Measurements from ENCODE around the gene RAB29.

The RAB29 gene

DNA sequence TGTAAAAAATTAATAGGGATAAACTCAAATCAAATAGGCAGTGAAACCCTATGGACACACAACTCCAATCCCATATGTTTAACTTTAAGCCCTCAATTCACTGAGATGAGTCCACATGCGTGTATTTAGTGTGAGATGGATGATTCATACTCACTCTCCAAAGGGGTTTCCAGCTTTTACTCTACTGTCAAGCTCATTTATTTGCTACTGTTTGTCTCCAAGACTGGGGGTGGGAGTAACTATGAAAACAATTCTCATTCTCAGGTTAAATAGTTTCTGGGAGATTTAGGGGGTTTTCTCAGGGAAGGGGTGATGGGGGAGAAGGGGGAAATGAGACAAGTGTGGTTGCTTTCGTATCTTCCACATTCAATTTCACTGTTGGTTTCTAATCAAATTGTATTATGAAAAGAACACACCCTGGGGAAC lies 2.7 kb downstream of the RAB29 start:
- H3K27me3 ChIP-seq (ENCODE audit: control insufficient read depth, insufficient read depth, low read length): no peaks in the 10 kb centered on the region
- H3K9ac ChIP-seq (ENCODE audit: low read length): no peak overlapping the region
- H3K9me3 ChIP-seq (ENCODE audit: control insufficient read depth, low read length): no peaks in the 10 kb centered on the region
- H3K4me1 ChIP-seq (ENCODE audit: control insufficient read depth, insufficient read depth, low read length): no peaks in the 10 kb centered on the region
- H3K4me3 ChIP-seq (ENCODE audit: low read length): no peak overlapping the region
- no peaks in the 10 kb centered on the region for H3K36me3 ChIP-seq (ENCODE audit: control insufficient read depth, insufficient read depth, low read length)

DNA sequence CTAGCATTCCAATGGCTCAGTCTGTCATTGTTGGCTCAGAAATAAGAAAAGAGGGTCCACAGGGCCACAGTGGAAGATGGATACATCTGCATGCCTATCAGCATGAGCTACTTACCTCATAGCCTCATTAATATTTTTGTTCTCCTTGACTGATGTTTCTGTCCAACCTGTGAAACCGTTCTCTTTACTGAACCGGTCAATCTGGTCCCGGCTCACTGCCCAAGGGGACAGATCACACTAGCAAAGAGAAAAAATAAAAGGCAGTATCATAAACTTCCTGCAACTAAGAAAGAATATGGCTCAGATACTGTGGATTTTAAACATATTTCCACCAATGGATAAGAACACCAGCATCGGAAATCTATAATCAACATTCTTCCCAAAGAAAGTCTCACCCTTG lies 4.7 kb downstream of the RAB29 start:
- no peaks in the 10 kb centered on the region for H3K9me3 ChIP-seq (ENCODE audit: control insufficient read depth, low read length)

DNA sequence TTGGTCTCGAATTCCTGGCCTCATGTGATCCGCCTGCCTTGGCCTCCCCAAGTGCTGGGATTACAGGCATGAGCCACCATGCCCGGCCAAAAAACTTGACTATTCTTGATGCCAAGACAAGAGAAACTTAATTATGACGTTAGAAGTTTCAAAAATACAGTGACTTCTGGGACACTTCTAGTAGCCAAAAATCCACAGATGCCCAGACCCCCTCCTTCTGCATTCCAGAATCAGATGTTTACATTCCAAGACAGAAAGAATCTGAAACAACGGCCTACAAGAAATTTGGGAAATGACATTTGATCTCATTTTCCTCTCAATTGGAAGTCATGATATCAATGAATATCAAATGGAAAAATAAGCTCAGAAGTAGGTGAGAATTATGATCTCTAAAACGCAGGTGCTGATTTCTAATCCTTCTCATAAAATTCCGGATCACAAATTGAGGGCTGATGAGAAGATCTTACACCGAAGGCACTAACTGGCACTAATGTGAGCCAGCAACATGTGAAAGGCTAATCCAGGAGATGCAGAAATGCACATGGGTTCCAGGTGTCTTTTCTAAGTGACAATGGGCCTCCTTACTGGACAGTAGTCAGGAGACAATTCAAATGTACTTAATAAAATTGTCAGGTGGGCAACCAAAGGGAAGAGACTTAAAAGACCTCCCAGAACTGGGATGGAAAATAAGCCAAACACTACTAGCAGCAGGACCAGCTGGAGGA lies 5.5 kb downstream of the RAB29 start:
- no peaks in the 10 kb centered on the region for H3K36me3 ChIP-seq (ENCODE audit: control insufficient read depth, insufficient read depth, low read length)
- H3K4me1 ChIP-seq (ENCODE audit: control insufficient read depth, insufficient read depth, low read length): no peaks in the 10 kb centered on the region
- no peaks in the 10 kb centered on the region for H3K9me3 ChIP-seq (ENCODE audit: control insufficient read depth, low read length)

More for the DNA sequence above, 4.7 kb downstream of the RAB29 start:
- Histone ChIP-seq H3K27me3 (ENCODE audit: control insufficient read depth, insufficient read depth, low read length) (no peaks in the 10 kb centered on the region), H3K9ac (ENCODE audit: low read length) (no peak overlapping the region), H3K4me1 (ENCODE audit: control insufficient read depth, insufficient read depth, low read length) (no peaks in the 10 kb centered on the region), H3K36me3 (ENCODE audit: control insufficient read depth, insufficient read depth, low read length) (no peaks in the 10 kb centered on the region), H3K4me3 (ENCODE audit: low read length) (no peak overlapping the region)

DNA sequence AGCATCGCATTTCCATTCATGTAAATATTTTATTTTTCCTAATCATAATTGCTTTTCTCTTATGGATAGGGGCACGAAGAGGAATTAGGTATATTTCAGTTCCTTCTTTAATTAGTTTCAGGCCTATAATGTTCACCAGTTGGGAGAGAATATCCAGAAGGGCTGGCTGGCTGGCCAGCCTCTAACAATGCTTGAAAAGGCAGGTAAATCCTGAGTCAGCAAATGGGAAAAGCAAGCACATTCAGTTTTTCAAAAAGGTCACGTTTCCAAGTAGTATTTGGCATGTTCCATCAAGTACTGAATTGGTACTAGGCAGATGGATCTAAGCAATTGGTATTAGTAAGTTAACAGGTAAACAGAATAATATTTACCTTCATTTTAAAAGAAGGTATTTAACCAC lies 8.0 kb downstream of the RAB29 start:
- Histone ChIP-seq H3K4me1 (ENCODE audit: control insufficient read depth, insufficient read depth, low read length) (no peaks in the 10 kb centered on the region), H3K27me3 (ENCODE audit: control insufficient read depth, insufficient read depth, low read length) (no peaks in the 10 kb centered on the region), H3K9ac (ENCODE audit: low read length) (no peak overlapping the region), H3K4me3 (ENCODE audit: low read length) (no peak overlapping the region), H3K9me3 (ENCODE audit: control insufficient read depth, low read length) (no peaks in the 10 kb centered on the region), H3K36me3 (ENCODE audit: control insufficient read depth, insufficient read depth, low read length) (no peaks in the 10 kb centered on the region)

More for the DNA sequence above, 5.5 kb downstream of the RAB29 start:
- no peaks in the 10 kb centered on the region for H3K27me3 ChIP-seq (ENCODE audit: control insufficient read depth, insufficient read depth, low read length)
- no peak overlapping the region for H3K4me3 ChIP-seq (ENCODE audit: low read length)
- no peak overlapping the region for H3K9ac ChIP-seq (ENCODE audit: low read length)

GRCh38 chr1:205766570-205766969 lies 8.7 kb downstream of the RAB29 start:
- Histone ChIP-seq H3K36me3 (ENCODE audit: control insufficient read depth, insufficient read depth, low read length) (no peaks in the 10 kb centered on the region), H3K9ac (ENCODE audit: low read length) (no peak overlapping the region), H3K9me3 (ENCODE audit: control insufficient read depth, low read length) (no peaks in the 10 kb centered on the region), H3K4me1 (ENCODE audit: control insufficient read depth, insufficient read depth, low read length) (no peaks in the 10 kb centered on the region), H3K27me3 (ENCODE audit: control insufficient read depth, insufficient read depth, low read length) (no peaks in the 10 kb centered on the region), H3K4me3 (ENCODE audit: low read length) (no peak overlapping the region)

DNA sequence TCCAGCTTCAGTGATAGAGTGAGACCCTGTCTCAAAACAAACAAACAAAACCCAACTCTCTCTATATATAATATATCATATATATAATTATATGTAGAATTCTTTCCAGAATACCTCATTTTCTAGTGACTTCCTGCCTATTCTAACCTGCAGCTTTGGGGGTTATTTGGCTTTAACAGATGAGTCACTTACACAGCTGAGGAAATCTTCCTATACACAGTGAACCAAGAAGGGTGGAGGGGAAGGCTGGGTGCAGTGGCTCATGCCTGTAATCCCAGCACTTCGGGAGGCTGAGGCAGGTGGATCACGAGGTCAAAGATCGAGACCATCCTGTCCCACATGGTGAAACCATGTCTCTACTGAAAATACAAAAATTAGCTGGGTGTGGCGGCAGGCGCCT lies 9.2 kb downstream of the RAB29 start:
- Histone ChIP-seq H3K9me3 (ENCODE audit: control insufficient read depth, low read length) (no peaks in the 10 kb centered on the region), H3K27me3 (ENCODE audit: control insufficient read depth, insufficient read depth, low read length) (no peaks in the 10 kb centered on the region), H3K9ac (ENCODE audit: low read length) (no peak overlapping the region), H3K4me3 (ENCODE audit: low read length) (no peak overlapping the region), H3K36me3 (ENCODE audit: control insufficient read depth, insufficient read depth, low read length) (no peaks in the 10 kb centered on the region), H3K4me1 (ENCODE audit: control insufficient read depth, insufficient read depth, low read length) (no peaks in the 10 kb centered on the region)

DNA sequence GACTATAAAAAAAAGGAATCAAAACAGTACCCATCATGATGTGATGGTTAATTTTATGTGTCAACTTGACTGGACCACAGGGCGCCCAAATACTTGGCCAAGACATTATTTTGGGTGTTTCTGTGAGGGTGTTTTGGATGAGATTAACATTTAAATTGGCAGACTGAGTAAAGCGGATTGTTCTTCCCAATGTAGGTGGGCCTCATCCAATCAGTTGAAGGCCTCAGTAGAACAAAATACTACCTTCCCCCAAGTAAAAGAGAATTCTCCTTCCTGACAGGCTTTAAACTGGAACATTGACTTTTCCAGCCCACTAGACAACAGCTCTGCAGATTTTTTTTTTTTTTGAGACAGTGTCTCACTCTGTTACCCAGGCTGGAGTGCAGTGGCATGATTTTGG lies 10.7 kb downstream of the RAB29 start:
- H3K9ac ChIP-seq (ENCODE audit: low read length): no peak overlapping the region
- H3K4me3 ChIP-seq (ENCODE audit: low read length): no peak overlapping the region
- no peaks in the 10 kb centered on the region for H3K27me3 ChIP-seq (ENCODE audit: control insufficient read depth, insufficient read depth, low read length)
- no peaks in the 10 kb centered on the region for H3K36me3 ChIP-seq (ENCODE audit: control insufficient read depth, insufficient read depth, low read length)
- H3K4me1 ChIP-seq (ENCODE audit: control insufficient read depth, insufficient read depth, low read length): no peaks in the 10 kb centered on the region
- no peaks in the 10 kb centered on the region for H3K9me3 ChIP-seq (ENCODE audit: control insufficient read depth, low read length)

DNA sequence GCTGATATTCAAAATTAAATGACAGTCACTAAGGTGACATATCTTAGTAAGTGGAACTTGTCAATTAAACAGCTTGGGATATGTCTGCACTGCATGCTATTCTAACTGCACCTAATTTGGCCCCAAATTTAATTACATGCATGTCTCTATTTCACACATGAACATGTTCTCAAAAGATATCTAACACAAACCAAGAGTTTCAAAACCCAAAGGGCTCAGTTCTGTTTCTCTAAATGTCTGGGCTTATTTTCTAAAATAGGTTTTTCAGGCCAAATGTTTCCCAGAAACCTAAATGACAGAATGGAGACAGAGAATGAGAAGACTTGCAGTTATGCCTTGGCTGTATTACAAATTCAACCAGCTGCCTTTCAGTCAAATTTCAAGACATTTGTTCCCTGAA lies 11.3 kb downstream of the RAB29 start:
- Histone ChIP-seq H3K27me3 (ENCODE audit: control insufficient read depth, insufficient read depth, low read length) (no peaks in the 10 kb centered on the region), H3K36me3 (ENCODE audit: control insufficient read depth, insufficient read depth, low read length) (no peaks in the 10 kb centered on the region), H3K4me3 (ENCODE audit: low read length) (no peak overlapping the region), H3K9me3 (ENCODE audit: control insufficient read depth, low read length) (no peaks in the 10 kb centered on the region), H3K9ac (ENCODE audit: low read length) (no peak overlapping the region), H3K4me1 (ENCODE audit: control insufficient read depth, insufficient read depth, low read length) (no peaks in the 10 kb centered on the region)

DNA sequence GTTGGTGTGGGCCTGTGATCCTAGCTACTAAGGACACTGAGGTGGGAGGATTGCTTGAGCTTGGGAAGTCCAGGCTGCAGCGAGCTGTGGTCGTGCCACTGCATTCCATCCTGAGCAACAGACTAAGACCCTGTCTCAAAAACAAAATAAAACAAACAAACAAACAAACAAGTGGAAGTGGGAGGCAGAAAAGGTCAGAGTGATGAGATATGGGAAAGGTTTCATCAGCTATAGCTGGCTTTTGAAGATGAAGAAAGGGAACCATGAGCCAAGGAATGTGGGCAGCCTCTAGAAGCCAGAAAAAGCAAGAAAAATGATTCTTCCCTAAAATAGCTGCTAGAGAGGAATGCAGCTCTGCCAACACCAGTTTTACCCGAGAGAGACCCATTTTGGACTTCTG lies 14.7 kb downstream of the RAB29 start:
- Histone ChIP-seq H3K4me3 (ENCODE audit: low read length) (no peak overlapping the region), H3K27me3 (ENCODE audit: control insufficient read depth, insufficient read depth, low read length) (no peaks in the 10 kb centered on the region), H3K9ac (ENCODE audit: low read length) (no peak overlapping the region), H3K4me1 (ENCODE audit: control insufficient read depth, insufficient read depth, low read length) (no peaks in the 10 kb centered on the region), H3K9me3 (ENCODE audit: control insufficient read depth, low read length) (no peaks in the 10 kb centered on the region), H3K36me3 (ENCODE audit: control insufficient read depth, insufficient read depth, low read length) (no peaks in the 10 kb centered on the region)

- Histone ChIP-seq H3K27me3 (ENCODE audit: control insufficient read depth, insufficient read depth, low read length) (no peaks in the 10 kb centered on the region), H3K36me3 (ENCODE audit: control insufficient read depth, insufficient read depth, low read length) (no peaks in the 10 kb centered on the region), H3K4me3 (ENCODE audit: low read length) (no peak overlapping the region), H3K9ac (ENCODE audit: low read length) (no peak overlapping the region), H3K9me3 (ENCODE audit: control insufficient read depth, low read length) (no peaks in the 10 kb centered on the region), H3K4me1 (ENCODE audit: control insufficient read depth, insufficient read depth, low read length) (no peaks in the 10 kb centered on the region)
These were observed 18.7 kb downstream of the RAB29 start for GRCh38 chr1:205756552-205756951.

- no peaks in the 10 kb centered on the region for H3K9me3 ChIP-seq (ENCODE audit: control insufficient read depth, low read length)
- H3K9ac ChIP-seq (ENCODE audit: low read length): no peak overlapping the region
- H3K36me3 ChIP-seq (ENCODE audit: control insufficient read depth, insufficient read depth, low read length): no peaks in the 10 kb centered on the region
- H3K4me3 ChIP-seq (ENCODE audit: low read length): no peak overlapping the region
- H3K27me3 ChIP-seq (ENCODE audit: control insufficient read depth, insufficient read depth, low read length): no peaks in the 10 kb centered on the region
- H3K4me1 ChIP-seq (ENCODE audit: control insufficient read depth, insufficient read depth, low read length): peaks cover 5% of the 10 kb centered on the region
These were observed 20.4 kb downstream of the RAB29 start for GRCh38 chr1:205754857-205755256.

DNA sequence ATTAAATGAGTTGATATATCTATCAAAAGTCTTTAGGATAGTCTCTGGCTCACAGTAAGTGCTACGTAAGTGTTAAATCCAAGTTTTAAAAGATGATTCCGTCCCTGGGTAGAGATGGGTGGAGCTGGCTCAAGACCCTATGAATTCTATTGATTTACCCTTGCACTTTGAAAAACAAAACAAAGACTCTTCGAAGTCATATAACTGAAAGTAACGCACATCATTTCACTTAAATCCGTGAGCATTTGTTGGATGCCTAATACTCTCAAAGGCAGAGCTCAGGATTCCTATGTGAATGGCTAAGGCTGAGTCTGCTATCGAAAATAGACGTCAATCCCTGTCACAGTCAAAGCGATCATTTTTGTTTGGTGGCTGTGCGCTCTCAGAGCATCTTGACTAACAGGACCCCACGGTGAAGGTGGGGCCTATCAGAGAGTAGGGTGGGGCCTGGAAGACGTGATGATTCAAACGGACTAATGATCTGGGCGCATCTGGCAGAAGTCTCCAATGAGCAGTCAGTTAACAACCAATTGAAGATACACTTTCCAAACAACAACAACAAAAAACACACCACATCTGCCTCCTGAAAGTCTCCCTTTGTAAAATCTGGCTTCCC lies 24.1 kb downstream of the RAB29 start:
- H3K4me3 ChIP-seq (ENCODE audit: low read length): no peak overlapping the region
- H3K9ac ChIP-seq (ENCODE audit: low read length): no peak overlapping the region
- no peaks in the 10 kb centered on the region for H3K36me3 ChIP-seq (ENCODE audit: control insufficient read depth, insufficient read depth, low read length)
- H3K9me3 ChIP-seq (ENCODE audit: control insufficient read depth, low read length): no peaks in the 10 kb centered on the region
- H3K4me1 ChIP-seq (ENCODE audit: control insufficient read depth, insufficient read depth, low read length): peaks cover 11% of the 10 kb centered on the region
- H3K27me3 ChIP-seq (ENCODE audit: control insufficient read depth, insufficient read depth, low read length): no peaks in the 10 kb centered on the region
